B cell (primary cell): ENCODE results near the gene MDP1.

Experiments used
- EZH2 ChIP-seq: IDR thresholded peaks from 2 replicates; pipeline ENCODE4 v1.6.1; 2012; ENCODE audit warnings: borderline replicate concordance, low read depth, mild to moderate bottlenecking, moderate library complexity, low read length; ENCODE audit not compliant: insufficient read depth, poor library complexity, severe bottlenecking
- TF ChIP-seq, protein P1 (sequence below): fragments of 200-600 bp; IDR thresholded peaks from one replicate; pipeline ENCODE4 v1.8.0; 2022; ENCODE audit warnings: antibody characterized with exemption, mild to moderate bottlenecking

DNA sequence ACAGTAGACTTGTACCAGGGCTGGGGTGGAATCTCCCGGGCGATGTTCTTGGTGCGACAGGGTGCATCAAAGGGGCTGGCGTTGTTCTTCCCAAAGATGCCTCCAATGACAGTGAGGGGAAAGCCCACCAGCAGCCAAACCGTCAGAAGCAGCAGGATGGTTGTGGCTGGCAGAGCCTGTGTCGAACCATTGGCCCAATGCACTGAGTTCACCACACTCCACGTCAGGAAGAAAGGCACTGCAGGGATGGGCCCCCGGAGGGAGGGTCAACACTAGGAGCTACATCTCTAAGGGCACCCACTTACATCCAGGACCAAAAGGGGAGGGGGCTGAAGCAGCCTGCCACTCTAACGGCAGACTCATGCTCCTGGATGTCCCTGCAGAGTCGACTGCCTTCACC is 25.4 kb downstream of the MDP1 start:
- TF ChIP-seq, protein P1, sequence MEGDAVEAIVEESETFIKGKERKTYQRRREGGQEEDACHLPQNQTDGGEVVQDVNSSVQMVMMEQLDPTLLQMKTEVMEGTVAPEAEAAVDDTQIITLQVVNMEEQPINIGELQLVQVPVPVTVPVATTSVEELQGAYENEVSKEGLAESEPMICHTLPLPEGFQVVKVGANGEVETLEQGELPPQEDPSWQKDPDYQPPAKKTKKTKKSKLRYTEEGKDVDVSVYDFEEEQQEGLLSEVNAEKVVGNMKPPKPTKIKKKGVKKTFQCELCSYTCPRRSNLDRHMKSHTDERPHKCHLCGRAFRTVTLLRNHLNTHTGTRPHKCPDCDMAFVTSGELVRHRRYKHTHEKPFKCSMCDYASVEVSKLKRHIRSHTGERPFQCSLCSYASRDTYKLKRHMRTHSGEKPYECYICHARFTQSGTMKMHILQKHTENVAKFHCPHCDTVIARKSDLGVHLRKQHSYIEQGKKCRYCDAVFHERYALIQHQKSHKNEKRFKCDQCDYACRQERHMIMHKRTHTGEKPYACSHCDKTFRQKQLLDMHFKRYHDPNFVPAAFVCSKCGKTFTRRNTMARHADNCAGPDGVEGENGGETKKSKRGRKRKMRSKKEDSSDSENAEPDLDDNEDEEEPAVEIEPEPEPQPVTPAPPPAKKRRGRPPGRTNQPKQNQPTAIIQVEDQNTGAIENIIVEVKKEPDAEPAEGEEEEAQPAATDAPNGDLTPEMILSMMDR, result no peak
- TF ChIP-seq EZH2, result no peak
